NCI-H2196 (cell line): ENCODE results near the gene EIF4ENIF1.
A peak's percentile ranks its signal among the peaks of the same experiment; 100 is the strongest.
"Not testable (repeated sequence)": the region's sequence is repeated elsewhere in the genome, so short reads cannot be mapped to it uniquely, and the experiment has no call there.

ENCODE experiments used
- DNase-seq: peaks from one replicate; lab custom pipeline; 2025; ENCODE audit not compliant: unreplicated experiment; lab: John Stamatoyannopoulos, UW

EIF4ENIF1 gene, protein sequence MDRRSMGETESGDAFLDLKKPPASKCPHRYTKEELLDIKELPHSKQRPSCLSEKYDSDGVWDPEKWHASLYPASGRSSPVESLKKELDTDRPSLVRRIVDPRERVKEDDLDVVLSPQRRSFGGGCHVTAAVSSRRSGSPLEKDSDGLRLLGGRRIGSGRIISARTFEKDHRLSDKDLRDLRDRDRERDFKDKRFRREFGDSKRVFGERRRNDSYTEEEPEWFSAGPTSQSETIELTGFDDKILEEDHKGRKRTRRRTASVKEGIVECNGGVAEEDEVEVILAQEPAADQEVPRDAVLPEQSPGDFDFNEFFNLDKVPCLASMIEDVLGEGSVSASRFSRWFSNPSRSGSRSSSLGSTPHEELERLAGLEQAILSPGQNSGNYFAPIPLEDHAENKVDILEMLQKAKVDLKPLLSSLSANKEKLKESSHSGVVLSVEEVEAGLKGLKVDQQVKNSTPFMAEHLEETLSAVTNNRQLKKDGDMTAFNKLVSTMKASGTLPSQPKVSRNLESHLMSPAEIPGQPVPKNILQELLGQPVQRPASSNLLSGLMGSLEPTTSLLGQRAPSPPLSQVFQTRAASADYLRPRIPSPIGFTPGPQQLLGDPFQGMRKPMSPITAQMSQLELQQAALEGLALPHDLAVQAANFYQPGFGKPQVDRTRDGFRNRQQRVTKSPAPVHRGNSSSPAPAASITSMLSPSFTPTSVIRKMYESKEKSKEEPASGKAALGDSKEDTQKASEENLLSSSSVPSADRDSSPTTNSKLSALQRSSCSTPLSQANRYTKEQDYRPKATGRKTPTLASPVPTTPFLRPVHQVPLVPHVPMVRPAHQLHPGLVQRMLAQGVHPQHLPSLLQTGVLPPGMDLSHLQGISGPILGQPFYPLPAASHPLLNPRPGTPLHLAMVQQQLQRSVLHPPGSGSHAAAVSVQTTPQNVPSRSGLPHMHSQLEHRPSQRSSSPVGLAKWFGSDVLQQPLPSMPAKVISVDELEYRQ

GRCh38 chr22:31489632-31490495 is at the start of gene EIF4ENIF1:
Gene EIF4ENIF1 (minus strand): TSS chr22:31489842. CDS start chr22:31488718, 1,124 bp downstream.
- peak; percentile 63 for DNase-seq

DNA sequence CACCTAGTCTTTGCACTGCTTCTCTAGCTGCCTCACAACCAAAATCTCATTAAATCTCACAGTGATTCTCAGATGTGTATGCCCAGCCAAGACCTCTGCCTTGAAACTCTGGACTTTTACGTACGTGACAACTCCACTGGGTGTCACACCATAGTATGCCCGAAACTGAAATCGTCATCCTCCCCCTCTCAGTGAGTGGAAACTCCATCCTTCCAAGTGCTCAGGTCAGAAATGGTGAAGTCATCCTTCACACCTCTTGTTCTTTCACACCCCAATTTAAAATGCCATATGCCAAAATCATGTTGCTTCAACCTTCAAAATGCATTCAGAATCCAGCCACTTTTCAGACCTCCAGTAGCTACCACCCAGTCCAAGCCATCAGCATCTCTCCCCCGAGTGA is 49.2 kb upstream of the EIF4ENIF1 start:
- no peak for DNase-seq

DNA sequence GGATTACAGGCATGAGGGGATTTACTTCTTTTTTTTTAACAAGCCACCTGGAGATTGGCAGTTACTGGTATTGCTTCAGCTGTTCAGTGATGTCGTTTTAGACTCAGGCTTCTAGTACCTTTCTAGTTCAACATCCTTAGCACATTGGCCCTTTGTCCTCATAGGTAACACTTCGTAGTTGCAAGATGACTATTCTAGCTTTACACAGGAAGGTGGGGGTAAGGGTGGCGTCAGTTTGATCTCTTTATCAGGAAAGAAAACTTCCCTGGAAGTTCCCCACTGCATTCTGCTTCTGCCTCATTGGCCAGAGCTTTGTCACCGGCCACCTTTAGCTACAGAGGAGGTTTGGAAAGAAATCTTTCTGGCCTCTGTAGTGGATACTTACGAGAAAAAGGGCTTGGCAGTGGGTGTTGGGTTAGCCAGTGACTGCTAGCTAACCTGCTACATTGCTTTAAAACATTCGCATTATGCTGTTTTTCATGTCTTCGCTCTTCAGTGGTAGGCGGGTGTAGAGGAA is 47.4 kb upstream of the EIF4ENIF1 start:
- DNase-seq, result no peak

DNA sequence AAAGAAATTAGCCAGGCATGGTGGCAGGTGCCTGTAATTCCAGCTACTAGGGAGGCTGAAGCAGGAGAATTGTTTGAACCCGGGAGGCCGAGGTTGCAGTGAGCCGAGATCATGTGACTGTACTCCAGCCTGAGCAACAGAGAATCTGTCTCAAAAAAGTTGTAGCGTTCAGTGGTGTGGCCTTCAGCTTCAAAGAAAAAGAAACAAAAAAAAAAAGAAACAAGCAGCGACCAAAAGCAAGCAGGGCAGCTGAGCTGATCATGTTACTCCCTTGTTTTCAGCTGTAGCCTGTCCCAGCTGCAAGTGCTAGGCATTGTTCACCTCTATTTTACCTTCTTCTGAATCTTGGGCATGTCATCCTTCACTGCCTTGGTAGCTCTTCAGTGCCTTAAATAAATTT is 43.7 kb upstream of the EIF4ENIF1 start:
- DNase-seq, result no peak

DNA sequence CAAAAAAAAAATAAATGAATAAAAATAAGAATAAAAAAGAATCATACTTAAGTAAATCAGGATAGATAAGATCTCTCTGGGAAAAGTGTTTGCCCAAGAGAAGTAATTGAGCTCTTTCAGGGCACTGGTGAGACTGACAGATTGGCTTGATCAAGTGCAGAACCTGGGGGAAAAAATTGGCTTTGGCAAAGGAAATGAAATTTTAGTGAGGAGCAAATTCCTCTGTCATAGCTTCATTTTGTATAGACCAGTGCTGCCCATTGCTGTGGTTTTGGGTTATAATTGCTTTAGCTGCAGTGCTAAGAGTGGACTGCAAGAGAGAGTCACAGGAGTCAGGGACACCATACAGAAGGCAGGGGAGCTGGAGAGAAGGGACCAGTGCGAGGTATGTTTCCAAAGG is 42.4 kb upstream of the EIF4ENIF1 start:
- no peak for DNase-seq

- DNase-seq, result no peak
These were observed 41.2 kb upstream of the EIF4ENIF1 start for GRCh38 chr22:31530823-31531195.

DNA sequence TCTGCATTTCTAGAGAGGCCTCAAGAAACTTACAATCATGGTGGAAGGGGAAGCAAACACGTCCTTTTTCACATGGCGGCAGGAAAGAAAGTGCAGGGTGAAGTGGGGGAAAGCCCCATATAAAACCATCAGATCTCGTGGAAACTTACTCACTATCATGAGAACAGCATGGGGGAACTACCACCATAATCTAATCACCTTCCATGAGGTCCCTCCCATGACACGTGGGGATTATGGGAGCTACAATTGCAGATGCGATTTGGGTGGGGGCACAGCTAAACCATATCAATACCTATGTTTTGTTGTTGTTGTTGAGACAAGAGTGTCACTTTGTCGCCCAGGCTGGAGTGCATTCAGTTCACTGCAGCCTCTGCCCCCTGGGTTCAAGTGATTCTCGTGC is 36.6 kb upstream of the EIF4ENIF1 start:
- no peak for DNase-seq

DNA sequence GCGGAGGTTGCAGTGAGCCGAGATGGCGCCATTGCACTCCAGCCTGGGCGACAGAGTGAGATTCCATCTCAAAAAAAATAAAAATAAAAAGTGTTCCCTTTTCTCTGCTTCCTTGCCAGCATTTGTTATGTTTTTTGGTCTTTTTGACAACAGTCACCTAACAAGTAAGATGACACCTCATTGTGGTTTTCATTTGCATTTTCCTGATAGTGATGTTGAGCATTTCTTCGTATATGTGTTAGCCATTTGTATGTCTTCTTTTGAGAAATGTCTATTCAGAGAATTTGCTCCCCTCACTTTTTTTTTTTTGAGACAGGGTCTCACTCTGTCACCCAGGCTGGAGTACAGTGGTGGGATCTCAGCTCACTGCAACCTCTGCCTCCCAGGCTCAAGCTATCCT is 34.5 kb upstream of the EIF4ENIF1 start:
- DNase-seq, result not testable (repeated sequence)

- DNase-seq, result no peak
These were observed 30.4 kb upstream of the EIF4ENIF1 start for GRCh38 chr22:31520051-31520450.

- no peak for DNase-seq
These were observed 19.6 kb upstream of the EIF4ENIF1 start for GRCh38 chr22:31509061-31509762.

GRCh38 chr22:31508536-31508935 is 18.9 kb upstream of the EIF4ENIF1 start:
- DNase-seq, result no peak

GRCh38 chr22:31507517-31507916 is 17.9 kb upstream of the EIF4ENIF1 start:
- not testable (repeated sequence) for DNase-seq

DNA sequence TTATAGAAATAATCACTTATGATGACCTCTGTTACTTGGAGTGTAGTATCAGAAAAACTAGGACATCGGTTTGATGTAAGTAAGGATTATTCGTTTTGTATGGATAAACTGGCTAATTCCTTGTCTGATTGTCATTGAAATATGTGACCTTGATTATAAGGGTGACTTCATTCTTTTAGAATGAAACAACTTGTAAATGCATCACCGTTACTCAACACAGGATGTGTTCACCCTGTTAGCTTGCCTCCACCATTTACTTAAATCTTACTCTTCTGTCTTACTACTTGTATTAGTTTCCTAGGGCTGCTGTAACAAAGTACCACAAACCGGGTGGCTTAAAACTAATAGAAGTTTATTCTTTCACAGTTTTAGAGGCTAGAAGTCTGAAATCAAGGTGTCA is 14.6 kb upstream of the EIF4ENIF1 start:
- DNase-seq, result no peak

- peak; percentile 29 for DNase-seq
These were observed 13.7 kb upstream of the EIF4ENIF1 start for GRCh38 chr22:31503211-31503964.

DNA sequence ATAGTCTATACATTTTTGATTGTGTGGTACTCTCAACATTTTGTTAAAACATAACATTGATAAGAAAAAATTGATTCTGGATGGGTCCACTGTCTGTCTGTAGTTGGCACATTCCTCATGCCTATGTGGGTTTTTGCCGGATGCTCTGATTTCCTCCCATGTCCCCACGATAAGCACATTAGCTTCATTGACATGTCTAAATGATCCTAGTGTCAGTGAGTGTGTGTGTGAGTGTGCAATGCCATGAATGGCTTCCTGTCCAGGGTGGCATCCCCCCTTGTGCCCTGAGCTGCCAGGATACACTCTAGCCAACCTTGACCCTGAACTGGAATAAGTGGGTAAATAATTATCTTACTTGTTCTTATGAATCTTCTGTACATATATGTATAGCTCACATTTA is 12.1 kb upstream of the EIF4ENIF1 start:
- DNase-seq, result no peak

GRCh38 chr22:31497148-31497938 is 7.7 kb upstream of the EIF4ENIF1 start:
- DNase-seq, result no peak

GRCh38 chr22:31496735-31497146 is 7.1 kb upstream of the EIF4ENIF1 start:
- DNase-seq, result no peak

- DNase-seq, result peak; percentile 73
These were observed 6.5 kb upstream of the EIF4ENIF1 start, which contains the start of gene SFI1 for GRCh38 chr22:31496007-31496734. Gene SFI1 (plus strand): TSS chr22:31496536. CDS start chr22:31508285, 11,749 bp downstream.
